Mucosa of descending colon (tissue), 3 donors: ENCODE measurements around the gene TXNDC11. TPM values are rescaled to one million over a fixed set of nuclear protein-coding genes. Genes with fewer than 3 reads are reported as not detected.

Experiments
- total RNA-seq, 3 donors: library from RNA; stranded (reverse); fragmentation: NEBNext Ultra II Directional in 2 of 3; extraction: Animal tissue kit (Norgen Biotek cat#: 25700) in 2 of 3; gene quantifications; one replicate each; pipeline versions ENCODE4 v1.2.1 to v1.2.4, GENCODE V29; 2021 to 2023
- donor health status: DM: no; HTN: no; CAD: no; lungs with moderate emphysema.
- donor health status: DM: no; HTN: no; CAD: no.
- donor health status: DM: no; HTN: yes; CAD: no.

The TXNDC11 gene
- total RNA-seq, 3 donors from 2014 or later = 52.3 to 71.9 (median 60.3) TPM

Other genes with a start within 250 kb of the TXNDC11 start
- gene LITAF, start 155.9 kb downstream of the TXNDC11 start, total RNA-seq = 100 to 1,000 TPM; 140 to 308 (median 246) TPM
- gene SNN, start 74.4 kb downstream of the TXNDC11 start, total RNA-seq = 10 to 100 TPM in 1 of 3 donors, 1 to 10 TPM in 2; 2.3 to 22.1 (median 4.2) TPM
- gene ZC3H7A, start 54.4 kb upstream of the TXNDC11 start, total RNA-seq = 10 to 100 TPM; 42.4 to 61.2 (median 59.0) TPM
- gene RSL1D1, start 108.7 kb upstream of the TXNDC11 start, total RNA-seq = 100 to 1,000 TPM in 1 of 3 donors, 10 to 100 TPM in 2; 81.9 to 116 (median 82.0) TPM
- 100 to 1,000 TPM in 2 of 3 donors, 10 to 100 TPM in 1; 99.0 to 119 (median 113) TPM for gene GSPT1, start 173.1 kb upstream of the TXNDC11 start, total RNA-seq
- gene NPIPB2, start 199.2 kb upstream of the TXNDC11 start, total RNA-seq = 10 to 100 TPM; 11.1 to 17.6 (median 15.3) TPM
- 1 to 10 TPM; 1.2 to 3.3 (median 2.1) TPM for gene TNFRSF17, start 222.4 kb upstream of the TXNDC11 start, total RNA-seq
- 10 to 100 TPM; 21.0 to 32.2 (median 21.9) TPM for gene SNX29, start 233.9 kb upstream of the TXNDC11 start, total RNA-seq